ENCODE results near the gene SIPA1. TPM values are rescaled to one million over a fixed set of nuclear protein-coding genes. Genes with fewer than 3 reads are reported as not detected.
A peak's percentile ranks its signal among the peaks of the same experiment; 100 is the strongest.
"Not testable (repeated sequence)": the region's sequence is repeated elsewhere in the genome, so short reads cannot be mapped to it uniquely, and the experiment has no call there.

The SIPA1 gene
- polyA plus RNA-seq, 4 donors = 21.7 to 45.2 (median 33.1) TPM

- FAIRE-seq (no peak), DNase-seq (no peak)
- Histone ChIP-seq H3K4me1 (ENCODE audit: control insufficient read depth in 3 of 3, insufficient read depth in 2 of 3, low read depth in 1 of 3, low read length in 2 of 3) (peaks cover 0 to 13% (median 0%) of the 10 kb centered on the region in 3 donors), H3K9me3 (ENCODE audit: control insufficient read depth in 2 of 2, insufficient read depth in 1 of 2, low read depth in 1 of 2, low read length in 1 of 2) (no peaks in the 10 kb centered on the region), H3K36me3 (ENCODE audit: control insufficient read depth in 3 of 3, insufficient read depth in 2 of 3, low read depth in 1 of 3, low read length in 3 of 3) (peaks cover 18 to 81% (median 31%) of the 10 kb centered on the region in 3 donors), H3K27me3 (ENCODE audit: control insufficient read depth in 3 of 3, insufficient read depth in 3 of 3, low read length in 3 of 3) (no peaks in the 10 kb centered on the region), H3K4me3 (ENCODE audit: low read depth in 1 of 3, low read length in 3 of 3) (no peak overlapping the region), H3K27ac (ENCODE audit: low read depth in 1 of 3, low read length in 2 of 3) (no peak overlapping the region)
- 93 to 95% (median 95%) methylated on average over 46 of the region's 46 CpGs for WGBS, 3 donors
These were observed 2.8 kb upstream of the SIPA1 start for GRCh38 chr11:65634905-65635731.

- 86 to 93% (median 92%) methylated on average over 25 to 28 of the region's 28 CpGs for WGBS, 3 donors
- DNase-seq (no peak), FAIRE-seq (no peak)
- Histone ChIP-seq H3K36me3 (ENCODE audit: control insufficient read depth in 3 of 3, insufficient read depth in 2 of 3, low read depth in 1 of 3, low read length in 3 of 3) (peaks cover 15 to 74% (median 23%) of the 10 kb centered on the region in 3 donors), H3K27ac (ENCODE audit: low read depth in 1 of 3, low read length in 2 of 3) (peak overlapping the region in 1 of 3 donors; percentile 21), H3K4me3 (ENCODE audit: low read depth in 1 of 3, low read length in 3 of 3) (no peak overlapping the region), H3K9me3 (ENCODE audit: control insufficient read depth in 2 of 2, insufficient read depth in 1 of 2, low read depth in 1 of 2, low read length in 1 of 2) (no peaks in the 10 kb centered on the region), H3K27me3 (ENCODE audit: control insufficient read depth in 3 of 3, insufficient read depth in 3 of 3, low read length in 3 of 3) (peaks cover 0 to 2% (median 0%) of the 10 kb centered on the region in 3 donors), H3K4me1 (ENCODE audit: control insufficient read depth in 3 of 3, insufficient read depth in 2 of 3, low read depth in 1 of 3, low read length in 2 of 3) (peaks cover 0 to 13% (median 0%) of the 10 kb centered on the region in 3 donors)
These were observed 1.5 kb upstream of the SIPA1 start for GRCh38 chr11:65636108-65637031.

DNA sequence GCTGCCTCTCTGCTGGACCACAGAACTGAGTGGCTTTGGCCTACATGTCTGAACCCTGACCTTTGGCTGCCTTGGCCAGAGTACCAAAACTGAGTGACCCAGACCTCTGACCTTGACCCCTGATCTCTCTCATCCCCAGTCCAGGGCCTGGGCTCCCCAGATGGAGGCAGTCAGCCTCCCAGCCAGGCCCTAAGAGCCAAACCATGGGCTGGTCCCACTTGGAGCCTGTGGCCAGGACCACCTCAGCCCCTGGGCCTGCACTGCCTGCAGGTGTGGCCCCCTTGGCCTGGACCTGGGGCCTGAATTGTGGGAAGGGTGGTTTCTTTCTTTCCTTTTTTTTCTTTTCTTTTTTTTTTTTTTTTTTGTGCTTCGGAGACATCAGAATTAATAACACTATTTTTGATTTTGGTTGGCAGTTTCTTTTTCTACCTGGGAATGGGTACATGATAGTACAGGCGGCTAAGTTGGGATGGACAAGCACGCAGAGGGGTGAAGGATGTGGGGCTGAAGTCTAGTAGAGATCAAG lies 806 bp upstream of the SIPA1 start:
- H3K36me3 ChIP-seq (ENCODE audit: control insufficient read depth in 3 of 3, insufficient read depth in 2 of 3, low read depth in 1 of 3, low read length in 3 of 3) = peaks cover 15 to 71% (median 19%) of the 10 kb centered on the region in 3 donors
- H3K4me1 ChIP-seq (ENCODE audit: control insufficient read depth in 3 of 3, insufficient read depth in 2 of 3, low read depth in 1 of 3, low read length in 2 of 3) = peaks cover 0 to 13% (median 2%) of the 10 kb centered on the region in 3 donors
- no peak overlapping the region for H3K4me3 ChIP-seq (ENCODE audit: low read depth in 1 of 3, low read length in 3 of 3)
- 80 to 89% (median 88%) methylated on average over 3 of the region's 3 CpGs for WGBS, 3 donors
- peak overlapping the region; percentile 13 to 94 (median 38) for H3K27ac ChIP-seq (ENCODE audit: low read depth in 1 of 3, low read length in 2 of 3)
- no peaks in the 10 kb centered on the region for H3K9me3 ChIP-seq (ENCODE audit: control insufficient read depth in 2 of 2, insufficient read depth in 1 of 2, low read depth in 1 of 2, low read length in 1 of 2)
- FAIRE-seq (no peak), DNase-seq (no peak)
- H3K27me3 ChIP-seq (ENCODE audit: control insufficient read depth in 3 of 3, insufficient read depth in 3 of 3, low read length in 3 of 3) = peaks cover 0 to 9% (median 0%) of the 10 kb centered on the region in 3 donors

- H3K4me3 ChIP-seq (ENCODE audit: low read depth in 1 of 3, low read length in 3 of 3) = not testable (repeated sequence)
These were observed 1.3 kb downstream of the SIPA1 start for GRCh38 chr11:65639228-65639597.

DNA sequence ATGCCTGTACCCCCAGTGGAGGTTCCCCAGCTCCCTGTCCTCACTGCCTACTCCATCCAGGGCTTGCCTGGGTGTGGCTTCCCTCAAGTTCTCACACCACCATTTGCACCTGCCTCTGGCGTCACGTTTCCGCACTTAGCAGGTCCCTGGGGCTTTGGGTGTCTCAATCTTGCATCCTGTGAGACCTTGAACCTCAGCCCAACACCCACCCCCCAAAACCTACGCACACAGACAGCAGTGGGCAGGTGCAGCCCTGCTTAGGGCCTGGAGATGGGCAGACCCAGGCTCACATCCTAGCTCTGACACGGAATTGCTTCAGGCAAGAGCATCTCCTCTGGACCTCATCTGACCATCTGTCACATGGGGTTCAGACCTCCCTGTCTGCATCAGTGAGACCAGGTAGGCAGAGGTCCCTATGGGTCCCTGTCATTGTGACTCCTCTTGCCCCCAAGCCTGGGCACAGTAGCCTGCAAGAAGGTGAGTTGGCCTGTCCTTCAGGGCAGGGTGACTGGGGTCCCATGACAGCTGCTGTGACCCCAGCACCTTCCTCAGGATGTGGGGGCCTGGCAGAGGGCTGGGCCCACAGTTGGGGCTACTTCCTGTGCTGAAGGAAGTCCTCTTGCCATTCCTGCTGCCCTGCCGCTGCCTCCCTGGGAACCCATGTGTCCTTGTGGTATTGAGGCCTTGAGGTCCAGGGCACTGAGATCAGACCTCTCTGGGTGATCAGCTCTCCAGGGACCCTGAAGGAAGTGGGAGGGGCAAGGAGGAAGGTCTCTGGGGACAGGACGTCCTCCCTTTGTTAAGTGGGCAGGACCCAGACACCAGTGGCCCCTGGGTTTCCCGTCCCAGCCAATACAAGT lies 2.0 kb downstream of the SIPA1 start:
- peaks cover 0 to 30% (median 2%) of the 10 kb centered on the region in 3 donors for H3K4me1 ChIP-seq (ENCODE audit: control insufficient read depth in 3 of 3, insufficient read depth in 2 of 3, low read depth in 1 of 3, low read length in 2 of 3)
- FAIRE-seq (no peak), DNase-seq (peak in 1 of 2 donors; percentile 59)
- H3K27me3 ChIP-seq (ENCODE audit: control insufficient read depth in 3 of 3, insufficient read depth in 3 of 3, low read length in 3 of 3) = peaks cover 0 to 15% (median 0%) of the 10 kb centered on the region in 3 donors
- no peaks in the 10 kb centered on the region for H3K9me3 ChIP-seq (ENCODE audit: control insufficient read depth in 2 of 2, insufficient read depth in 1 of 2, low read depth in 1 of 2, low read length in 1 of 2)
- H3K36me3 ChIP-seq (ENCODE audit: control insufficient read depth in 3 of 3, insufficient read depth in 2 of 3, low read depth in 1 of 3, low read length in 3 of 3) = peaks cover 12 to 60% (median 17%) of the 10 kb centered on the region in 3 donors
- peak overlapping the region in 2 of 3 donors; percentile 29 to 31 for H3K4me3 ChIP-seq (ENCODE audit: low read depth in 1 of 3, low read length in 3 of 3)
- peak overlapping the region; percentile 18 to 79 (median 69) for H3K27ac ChIP-seq (ENCODE audit: low read depth in 1 of 3, low read length in 2 of 3)
- WGBS, 3 donors = 46 to 53% (median 53%) methylated on average over 8 of the region's 8 CpGs

More at GRCh38 chr11:65639228-65639597, 1.3 kb downstream of the SIPA1 start:
- Histone ChIP-seq H3K4me1 (ENCODE audit: control insufficient read depth in 3 of 3, insufficient read depth in 2 of 3, low read depth in 1 of 3, low read length in 2 of 3) (peaks cover 0 to 24% (median 2%) of the 10 kb centered on the region in 3 donors), H3K27ac (ENCODE audit: low read depth in 1 of 3, low read length in 2 of 3) (peak overlapping the region in 1 of 3 donors; percentile 71), H3K36me3 (ENCODE audit: control insufficient read depth in 3 of 3, insufficient read depth in 2 of 3, low read depth in 1 of 3, low read length in 3 of 3) (peaks cover 14 to 61% (median 17%) of the 10 kb centered on the region in 3 donors), H3K27me3 (ENCODE audit: control insufficient read depth in 3 of 3, insufficient read depth in 3 of 3, low read length in 3 of 3) (peaks cover 0 to 15% (median 0%) of the 10 kb centered on the region in 3 donors)
- not testable (repeated sequence) for DNase-seq; H3K9me3 ChIP-seq (ENCODE audit: control insufficient read depth in 2 of 2, insufficient read depth in 1 of 2, low read depth in 1 of 2, low read length in 1 of 2); FAIRE-seq
- whole genome bisulfite sequencing, 3 donors = 71 to 90% (median 78%) methylated on average over 9 of the region's 9 CpGs

GRCh38 chr11:65640483-65641296 lies 2.8 kb downstream of the SIPA1 start:
- Histone ChIP-seq H3K27ac (ENCODE audit: low read depth in 1 of 3, low read length in 2 of 3) (peak overlapping the region; percentile 18 to 79 (median 69)), H3K9me3 (ENCODE audit: control insufficient read depth in 2 of 2, insufficient read depth in 1 of 2, low read depth in 1 of 2, low read length in 1 of 2) (no peaks in the 10 kb centered on the region), H3K4me1 (ENCODE audit: control insufficient read depth in 3 of 3, insufficient read depth in 2 of 3, low read depth in 1 of 3, low read length in 2 of 3) (peaks cover 0 to 37% (median 2%) of the 10 kb centered on the region in 3 donors), H3K36me3 (ENCODE audit: control insufficient read depth in 3 of 3, insufficient read depth in 2 of 3, low read depth in 1 of 3, low read length in 3 of 3) (peaks cover 5 to 59% (median 11%) of the 10 kb centered on the region in 3 donors), H3K4me3 (ENCODE audit: low read depth in 1 of 3, low read length in 3 of 3) (peak overlapping the region in 2 of 3 donors; percentile 31 to 40), H3K27me3 (ENCODE audit: control insufficient read depth in 3 of 3, insufficient read depth in 3 of 3, low read length in 3 of 3) (peaks cover 0 to 15% (median 0%) of the 10 kb centered on the region in 3 donors)
- FAIRE-seq (no peak), DNase-seq (peak in 1 of 2 donors; percentile 42)
- WGBS, 3 donors = 61 to 82% (median 68%) methylated on average over 23 to 35 of the region's 35 CpGs

Measured in small intestine (tissue), 7 donors.